GM18517 (cell line): ENCODE results near the gene TANGO6.
"Not testable (repeated sequence)": the region's sequence is repeated elsewhere in the genome, so short reads cannot be mapped to it uniquely, and the experiment has no call there.

Experiments
- ATAC-seq: cut with Tn5 transposase; IDR thresholded peaks from one replicate; pipeline ENCODE4 v1.9.1; 2021; ENCODE audit warnings: mild to moderate bottlenecking, moderate library complexity; ENCODE audit not compliant: unreplicated experiment

The TANGO6 gene

DNA sequence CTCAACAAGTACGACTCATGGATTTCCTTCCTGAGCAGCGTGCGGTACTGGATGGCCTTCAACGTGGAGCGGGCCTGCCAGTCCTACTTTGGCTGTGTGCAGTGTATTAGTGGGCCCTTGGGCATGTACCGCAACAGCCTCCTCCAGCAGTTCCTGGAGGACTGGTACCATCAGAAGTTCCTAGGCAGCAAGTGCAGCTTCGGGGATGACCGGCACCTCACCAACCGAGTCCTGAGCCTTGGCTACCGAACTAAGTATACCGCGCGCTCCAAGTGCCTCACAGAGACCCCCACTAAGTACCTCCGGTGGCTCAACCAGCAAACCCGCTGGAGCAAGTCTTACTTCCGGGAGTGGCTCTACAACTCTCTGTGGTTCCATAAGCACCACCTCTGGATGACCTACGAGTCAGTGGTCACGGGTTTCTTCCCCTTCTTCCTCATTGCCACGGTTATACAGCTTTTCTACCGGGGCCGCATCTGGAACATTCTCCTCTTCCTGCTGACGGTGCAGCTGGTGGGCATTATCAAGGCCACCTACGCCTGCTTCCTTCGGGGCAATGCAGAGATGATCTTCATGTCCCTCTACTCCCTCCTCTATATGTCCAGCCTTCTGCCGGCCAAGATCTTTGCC, 271.1 kb downstream of the TANGO6 start:
- ATAC-seq: no peak

DNA sequence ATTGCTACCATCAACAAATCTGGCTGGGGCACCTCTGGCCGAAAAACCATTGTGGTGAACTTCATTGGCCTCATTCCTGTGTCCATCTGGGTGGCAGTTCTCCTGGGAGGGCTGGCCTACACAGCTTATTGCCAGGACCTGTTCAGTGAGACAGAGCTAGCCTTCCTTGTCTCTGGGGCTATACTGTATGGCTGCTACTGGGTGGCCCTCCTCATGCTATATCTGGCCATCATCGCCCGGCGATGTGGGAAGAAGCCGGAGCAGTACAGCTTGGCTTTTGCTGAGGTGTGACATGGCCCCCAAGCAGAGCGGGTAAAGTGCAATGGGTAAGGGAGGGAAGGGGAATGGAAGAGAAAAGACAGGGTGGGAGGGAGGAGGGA, 271.6 kb downstream of the TANGO6 start:
- ATAC-seq: no peak

DNA sequence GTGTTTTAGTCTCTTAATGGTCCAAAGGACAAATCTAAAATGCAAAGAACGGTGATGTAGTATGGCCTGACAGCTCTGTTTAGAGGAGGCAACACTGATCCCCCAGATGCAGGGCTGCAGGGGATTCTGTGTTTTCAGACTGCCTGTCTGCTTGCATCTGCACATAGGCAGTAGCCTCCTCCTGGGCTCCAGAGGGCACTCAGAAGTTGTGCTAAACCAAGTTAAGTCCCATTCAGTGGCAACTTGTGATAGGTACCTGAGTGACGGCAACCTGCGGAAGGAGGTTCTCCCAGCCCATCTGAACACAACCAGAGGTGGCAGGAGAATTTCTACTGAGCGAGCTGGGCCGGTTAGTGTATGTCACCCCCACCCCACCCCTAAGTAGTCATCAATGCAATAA, 272.0 kb downstream of the TANGO6 start:
- ATAC-seq: no peak

DNA sequence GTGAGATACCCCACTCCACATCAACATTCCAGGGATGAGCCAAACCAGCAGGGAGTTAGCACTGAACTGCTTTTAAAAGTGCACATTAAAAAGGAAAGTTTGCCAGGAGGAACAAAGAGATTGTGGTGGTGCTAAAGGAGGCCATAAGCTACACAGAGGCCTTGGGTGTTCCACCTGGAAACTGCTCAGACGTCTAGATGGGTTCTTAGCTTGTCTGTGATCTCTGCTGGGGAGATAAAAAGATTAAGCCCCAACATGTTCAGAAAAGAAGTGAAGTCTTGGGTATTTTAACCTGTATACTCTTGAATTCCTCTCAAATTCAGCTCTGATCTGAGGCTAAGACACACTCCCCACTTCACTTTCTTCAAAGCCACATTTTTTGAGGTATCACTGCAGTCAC, 272.5 kb downstream of the TANGO6 start:
- no peak for ATAC-seq

DNA sequence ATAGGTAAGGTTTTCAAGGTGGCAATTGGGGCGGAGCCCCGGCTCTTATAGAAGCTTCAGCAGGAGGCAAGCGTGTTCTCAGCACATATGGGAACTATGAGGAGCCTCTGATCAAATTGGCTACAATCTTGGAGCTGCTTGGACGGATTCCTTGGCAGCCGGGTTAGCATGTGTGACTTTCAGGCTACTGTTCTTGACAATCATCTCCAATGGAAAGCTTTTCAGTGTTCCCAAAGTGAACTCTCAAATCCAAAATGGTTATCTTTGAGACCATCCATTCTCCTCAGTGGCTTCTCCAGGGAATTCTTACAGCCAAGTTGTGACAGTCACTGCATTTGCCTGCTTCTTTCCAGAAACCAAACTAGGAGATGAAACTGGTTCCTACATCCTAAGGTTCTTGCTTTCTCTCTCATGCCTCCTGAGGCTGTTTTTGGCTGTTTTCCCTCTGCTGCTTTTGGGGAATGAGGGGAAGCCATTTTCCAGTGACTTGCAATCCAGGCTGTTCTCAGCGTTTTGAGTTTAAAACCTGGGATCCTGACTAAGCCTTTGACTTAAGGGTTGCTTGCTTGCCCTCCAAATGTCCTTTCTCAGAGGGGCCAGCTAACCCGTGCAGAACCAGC, 273.0 kb downstream of the TANGO6 start:
- no peak for ATAC-seq

DNA sequence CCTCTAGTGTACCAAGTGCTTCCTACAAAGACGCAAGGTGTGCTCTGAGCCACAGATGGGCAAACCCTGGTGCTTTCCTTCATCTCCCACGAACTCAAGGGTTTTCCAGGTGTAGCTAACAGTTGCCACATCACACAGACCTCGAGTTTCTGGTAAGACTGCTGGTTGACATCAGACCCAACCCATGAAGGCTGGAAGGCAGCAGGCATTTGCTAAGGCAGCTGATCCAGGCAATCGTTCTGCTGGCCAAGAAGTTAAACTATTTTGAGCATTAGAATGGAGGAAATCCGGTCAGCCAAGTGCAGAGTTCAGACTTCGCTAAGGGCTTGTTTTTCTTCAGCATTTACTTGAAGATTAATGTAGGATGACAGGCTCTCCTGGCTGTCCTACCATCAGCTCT, 273.6 kb downstream of the TANGO6 start:
- ATAC-seq: no peak

DNA sequence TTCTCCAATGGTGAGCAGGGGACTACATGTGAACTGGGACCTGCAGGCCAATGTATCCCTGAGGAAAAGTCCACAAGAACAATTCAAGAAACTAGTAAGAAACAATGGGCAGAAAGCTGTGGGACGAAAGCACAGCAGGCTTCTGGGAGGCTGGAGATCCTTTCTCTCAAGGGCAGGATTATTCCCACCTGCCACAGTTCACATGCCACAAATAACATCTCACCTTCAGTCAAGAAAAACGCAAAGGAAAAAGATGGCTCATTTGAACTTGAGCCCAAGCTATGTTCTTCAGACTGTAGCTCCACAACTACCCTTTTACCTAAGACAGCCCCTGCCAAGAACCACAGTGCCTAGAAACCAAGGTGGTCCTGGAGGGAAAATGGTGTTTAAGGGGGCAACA, 275.1 kb downstream of the TANGO6 start:
- ATAC-seq: no peak

DNA sequence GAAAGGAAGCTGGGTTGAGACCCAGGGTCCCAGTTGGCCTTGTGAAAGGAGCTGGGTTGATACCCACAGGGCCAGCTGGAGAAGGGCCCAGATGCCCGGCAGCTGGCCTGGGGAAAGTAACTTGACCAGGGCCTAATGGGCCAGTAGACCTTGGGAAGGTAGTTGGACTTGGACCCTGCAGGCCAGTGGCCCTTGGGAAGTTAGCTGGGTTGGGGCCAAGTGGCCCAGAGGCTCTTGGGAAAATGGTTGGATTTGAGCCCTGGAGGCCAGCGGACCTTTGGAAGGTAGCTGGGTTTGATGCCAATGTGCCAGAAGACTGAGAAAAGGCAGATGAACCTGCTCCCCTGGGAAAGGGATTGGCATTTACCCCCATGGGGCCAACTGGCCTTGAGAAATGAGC, 275.7 kb downstream of the TANGO6 start:
- no peak for ATAC-seq

DNA sequence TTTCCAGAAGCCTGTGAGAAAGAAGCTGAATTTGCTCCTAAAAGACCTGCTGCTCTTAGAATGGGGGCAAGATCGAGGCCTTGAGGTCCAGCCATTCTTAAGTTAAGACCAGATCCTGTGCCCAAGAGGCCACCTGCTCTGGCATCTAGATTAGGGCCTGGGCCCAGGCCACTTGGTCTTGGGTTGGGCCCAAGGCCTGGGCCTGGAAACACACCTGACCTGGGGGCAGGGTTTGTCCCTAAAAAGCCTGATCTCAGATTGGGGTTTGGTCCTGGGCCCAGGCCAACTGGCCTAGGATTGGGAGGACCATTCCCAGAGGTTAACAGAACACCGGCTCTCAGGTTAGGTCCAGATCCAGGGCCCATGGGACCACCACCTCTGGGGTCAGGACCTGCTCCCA, 276.2 kb downstream of the TANGO6 start:
- ATAC-seq: no peak

DNA sequence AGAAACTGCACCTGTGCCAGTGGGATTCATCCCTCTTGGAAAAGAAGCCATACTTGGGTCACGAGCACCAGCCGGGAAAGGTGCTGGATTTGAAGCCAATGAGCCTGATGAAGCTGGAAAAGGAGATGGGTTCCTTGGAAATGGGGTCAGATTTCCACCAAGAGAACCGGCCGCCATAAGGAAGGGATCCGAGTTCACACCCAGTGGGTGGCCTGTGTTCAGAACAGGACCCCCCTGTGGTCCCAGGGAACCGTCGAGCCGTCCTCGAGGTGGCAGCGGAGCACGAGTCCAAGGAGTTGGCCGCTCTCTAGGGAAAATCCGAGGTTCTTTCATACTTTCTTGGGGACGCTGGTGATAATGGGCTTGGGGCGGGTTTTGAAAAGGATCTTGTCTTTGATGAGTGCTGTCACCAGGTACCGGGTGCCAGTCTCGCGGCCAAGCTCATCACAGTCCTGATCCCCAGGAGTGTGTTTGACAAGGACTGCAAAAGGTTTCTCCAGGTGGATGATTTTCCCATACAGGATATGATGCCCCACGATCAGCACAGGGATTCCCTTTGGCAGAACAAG, 276.8 kb downstream of the TANGO6 start:
- ATAC-seq: no peak

DNA sequence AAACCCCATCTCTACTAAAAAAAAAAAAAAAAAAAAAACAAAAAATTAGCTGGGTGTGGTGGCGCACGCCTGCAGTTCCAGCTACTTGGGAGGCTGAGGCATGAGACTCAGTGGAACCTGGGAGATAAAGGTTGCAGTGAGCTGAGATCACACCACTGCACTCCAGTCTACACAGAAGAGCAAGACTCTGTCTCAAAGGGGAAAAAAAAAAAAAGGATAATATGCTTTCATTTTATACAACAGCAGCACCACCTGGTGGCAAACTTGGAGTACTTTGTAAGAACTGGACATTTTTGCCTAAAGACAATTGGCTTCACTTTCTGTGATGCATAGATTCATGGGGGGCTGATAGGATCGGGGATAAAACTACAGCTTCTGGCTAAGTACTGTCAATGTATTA, 280.6 kb downstream of the TANGO6 start:
- no peak for ATAC-seq

DNA sequence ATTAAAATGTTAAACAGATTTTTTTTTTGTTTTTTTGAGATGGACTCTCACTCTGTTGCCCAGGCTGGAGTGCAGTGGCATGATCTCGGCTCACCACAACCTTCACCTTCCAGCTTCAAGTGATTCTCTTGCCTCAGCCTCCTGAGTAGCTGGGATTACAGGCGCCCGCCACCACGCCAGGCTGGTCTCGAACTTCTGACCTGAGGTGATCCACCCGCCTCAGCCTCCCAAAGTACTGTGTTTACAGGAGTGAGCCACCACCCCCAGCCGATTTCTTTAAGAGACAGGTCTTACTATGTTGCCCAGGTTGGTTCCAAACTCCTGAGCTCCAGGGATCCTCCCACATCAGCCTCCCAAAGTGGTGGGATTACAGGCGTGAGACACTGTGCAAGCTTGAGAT, 281.1 kb downstream of the TANGO6 start:
- ATAC-seq: not testable (repeated sequence)

DNA sequence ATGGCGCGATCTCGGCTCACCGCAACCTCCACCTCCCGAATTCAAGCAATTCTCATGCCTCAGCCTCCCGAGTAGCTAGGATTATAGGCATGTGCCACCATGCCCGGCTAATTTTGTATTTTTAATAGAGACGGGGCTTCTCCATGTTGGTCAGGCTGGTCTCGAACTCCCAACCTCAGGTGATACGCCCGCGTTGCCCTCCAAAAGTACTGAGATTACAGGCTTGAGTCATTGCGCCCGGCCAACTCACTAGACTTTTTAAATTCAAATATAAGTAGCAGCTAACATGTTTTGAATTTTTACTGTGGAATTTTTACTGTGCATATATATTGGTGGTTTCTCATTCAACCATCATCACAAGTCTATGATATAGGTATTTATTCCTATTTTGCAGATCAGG, 281.6 kb downstream of the TANGO6 start:
- ATAC-seq: not testable (repeated sequence)

DNA sequence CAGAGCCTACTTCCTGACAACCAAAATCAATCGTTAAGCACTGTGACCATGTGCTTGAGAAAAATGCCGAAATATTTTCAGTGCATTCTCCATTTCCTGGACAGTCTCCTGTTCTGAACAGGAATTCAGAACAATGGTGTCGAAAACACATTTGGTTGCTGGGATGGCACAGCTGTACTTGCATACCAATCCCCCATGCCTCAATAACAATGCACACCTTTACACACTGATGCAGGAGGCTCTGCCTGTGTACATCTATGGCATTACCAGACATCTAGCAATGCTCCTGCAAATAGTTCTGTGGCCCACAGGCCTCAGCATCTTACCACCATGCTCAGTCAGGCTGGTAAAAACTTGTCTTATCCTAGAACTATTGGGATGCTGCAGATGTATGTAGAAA, 282.9 kb downstream of the TANGO6 start:
- ATAC-seq: no peak

DNA sequence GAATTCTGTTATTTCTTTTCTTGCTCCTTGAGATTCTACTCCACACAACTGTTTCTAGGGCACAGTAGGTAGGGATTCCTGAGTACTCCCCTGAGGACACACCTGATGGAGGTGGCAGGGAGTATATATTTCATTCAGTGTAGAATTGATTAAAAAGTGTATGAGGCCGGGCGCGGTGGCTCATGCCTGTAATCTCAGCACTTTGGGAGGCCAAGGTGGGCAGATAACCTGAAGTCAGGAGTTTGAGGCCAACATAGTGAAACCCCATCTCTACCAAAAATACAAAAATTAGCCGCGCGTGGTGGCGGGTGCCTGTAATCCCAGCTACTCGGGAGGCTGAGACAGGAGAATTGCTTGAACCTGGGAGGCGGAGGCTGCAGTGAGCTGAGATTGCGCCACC, 283.5 kb downstream of the TANGO6 start:
- not testable (repeated sequence) for ATAC-seq

DNA sequence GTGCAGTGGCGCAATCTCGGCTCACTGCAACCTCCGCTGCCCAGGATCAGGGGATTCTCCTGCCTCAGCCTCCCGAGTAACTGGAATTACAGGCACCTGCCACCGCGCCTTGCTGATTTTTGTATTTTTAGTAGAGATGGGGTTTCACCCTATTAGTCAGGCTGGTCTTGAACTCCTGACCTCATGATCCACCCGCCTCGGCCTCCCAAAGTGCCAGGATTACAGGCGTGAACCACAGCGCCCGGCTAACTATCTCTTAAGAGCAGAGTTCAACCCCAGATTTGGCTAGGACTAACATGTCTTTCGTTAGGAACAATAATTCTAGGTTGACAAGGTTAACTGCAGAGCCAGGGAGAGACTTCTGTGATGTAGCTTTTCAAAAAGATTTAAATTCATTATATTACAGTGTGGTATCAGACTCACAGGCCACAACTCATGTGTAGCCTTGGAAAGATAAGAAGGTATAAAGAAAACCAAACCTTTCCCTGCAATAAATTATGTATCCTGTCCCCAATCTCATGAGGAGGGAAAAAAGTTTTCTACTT, 284.7 kb downstream of the TANGO6 start:
- ATAC-seq: no peak

DNA sequence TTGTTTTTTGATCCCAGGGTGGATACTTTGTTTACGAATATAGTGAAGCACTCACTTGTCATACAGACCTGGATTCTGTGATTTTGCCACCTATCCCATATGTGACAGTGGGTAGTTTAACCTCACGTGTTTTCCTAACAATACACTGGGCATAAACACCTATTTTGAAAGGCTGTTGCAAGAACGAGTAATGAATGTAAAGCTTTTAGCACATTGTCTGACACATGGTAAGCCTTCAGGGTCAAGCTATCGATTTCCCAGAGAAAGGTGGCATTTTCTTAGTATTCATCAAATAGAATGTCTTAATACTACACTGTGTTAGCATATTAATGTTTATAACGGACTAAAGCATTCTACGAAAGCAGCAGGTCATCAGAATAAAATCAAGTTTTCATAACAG, 287.1 kb downstream of the TANGO6 start:
- ATAC-seq: no peak

DNA sequence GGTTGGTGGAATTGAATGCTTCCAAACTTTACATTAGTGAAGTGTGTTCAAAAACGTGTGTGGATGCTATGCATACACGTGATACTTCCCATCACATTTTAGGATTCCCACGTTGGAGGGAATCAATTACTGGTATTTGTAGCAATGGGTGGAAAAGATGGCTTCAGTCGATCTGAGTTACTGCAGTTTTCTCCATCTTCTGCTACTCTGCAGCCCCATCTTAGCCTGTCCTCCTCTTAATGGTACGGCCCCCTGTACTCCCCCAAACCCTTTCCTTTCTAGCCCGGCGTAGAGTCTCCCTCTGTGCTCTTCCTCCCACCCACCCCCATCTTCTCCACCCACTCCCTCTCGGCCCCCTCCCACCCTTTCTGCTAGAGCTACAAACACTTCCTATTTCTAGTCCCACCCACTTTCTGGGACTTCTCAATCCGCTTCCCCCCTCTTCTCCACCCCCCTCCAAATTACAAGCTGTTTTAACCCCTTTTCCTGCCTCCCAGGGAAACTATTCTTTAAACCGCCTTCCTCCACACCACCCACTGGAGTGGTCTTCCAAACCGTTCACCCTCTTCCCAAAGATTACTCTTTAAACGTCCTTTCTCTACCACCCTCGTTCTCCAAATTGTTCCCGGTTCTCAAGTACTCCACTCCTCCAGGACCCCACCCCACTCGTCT, 288.0 kb downstream of the TANGO6 start:
- ATAC-seq: no peak

DNA sequence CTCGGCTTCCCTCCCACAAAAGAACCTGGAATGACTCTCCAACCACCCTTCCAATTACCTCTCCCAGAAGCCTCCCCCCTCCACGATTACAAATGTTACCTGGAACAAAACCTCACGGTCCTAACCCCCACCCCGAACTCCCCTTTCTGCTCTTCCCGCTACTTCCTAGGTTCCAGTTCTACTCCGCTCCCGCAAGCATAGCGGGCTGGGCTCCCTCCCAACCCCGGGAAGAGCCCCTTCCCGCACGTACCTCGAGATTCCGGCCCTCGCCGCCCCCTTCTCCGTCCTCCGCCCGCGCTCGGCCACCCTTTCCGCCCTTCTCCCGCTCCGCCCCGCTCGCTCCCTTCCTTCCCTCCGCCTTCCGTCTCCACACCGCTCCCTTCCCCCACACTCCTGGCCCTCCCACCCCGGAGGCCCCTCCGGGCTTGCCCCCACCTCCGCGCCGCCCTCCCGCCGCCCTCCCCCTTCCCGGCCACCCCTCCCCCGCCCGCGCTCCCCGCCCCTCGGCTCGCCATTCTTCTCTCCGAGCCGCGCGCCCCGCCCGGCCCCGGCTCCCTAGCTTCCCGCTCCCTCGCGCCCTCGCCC, 288.6 kb downstream of the TANGO6 start:
- ATAC-seq: peak; percentile 29

DNA sequence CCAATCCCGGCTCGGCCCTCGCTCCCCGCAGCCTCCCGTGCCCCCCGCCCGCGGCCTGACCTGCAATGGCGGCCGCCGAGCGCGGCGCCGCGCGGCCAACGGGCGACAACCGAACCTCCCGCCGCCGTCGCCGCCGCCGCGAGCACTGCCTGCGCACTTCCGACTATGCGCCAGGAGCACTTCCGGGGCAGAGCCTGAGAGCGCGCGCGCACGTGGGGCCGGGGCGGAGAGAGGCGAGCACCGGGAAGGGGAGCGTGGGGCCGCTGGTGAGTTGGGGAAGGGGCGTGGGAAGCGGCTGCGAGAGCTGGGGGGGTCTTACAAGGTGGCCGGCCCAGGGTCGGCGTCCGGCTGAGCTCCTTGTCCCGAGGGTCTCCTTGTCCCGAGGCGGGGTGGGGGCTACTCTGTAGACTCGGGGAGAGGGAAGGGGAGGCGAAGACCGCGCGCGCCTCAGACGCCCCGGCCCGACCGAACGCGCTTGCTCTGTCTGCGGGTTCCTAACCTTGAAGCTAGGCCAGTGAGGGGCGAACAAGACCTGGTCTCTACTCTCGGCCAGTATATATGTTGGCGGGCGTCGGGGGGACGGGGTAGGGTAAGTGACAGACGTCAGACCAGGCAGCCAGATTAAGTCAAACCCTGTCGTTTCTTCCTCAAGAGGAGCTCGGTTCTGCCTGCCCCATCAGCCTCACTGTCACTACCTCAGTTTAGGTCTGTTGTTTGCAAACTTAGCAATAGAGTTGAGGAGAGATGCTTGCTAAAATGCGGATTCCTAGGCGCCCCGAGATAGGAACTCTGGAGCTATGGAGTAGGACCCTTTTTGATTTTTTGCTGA, 289.3 kb downstream of the TANGO6 start, which contains the start of the genes CHTF8 and UTP4:
TSS of gene CHTF8 (minus strand) at position 165 of the 829 bp plus-strand sequence. CDS start 11,130 bp downstream, outside the sequence.
TSS of gene UTP4 (plus strand) at position 226 of the 829 bp plus-strand sequence. CDS start 811 bp downstream, outside the sequence.
- peak; percentile 64 for ATAC-seq
